Chondrocyte (in vitro differentiated cells): ENCODE measurements around the gene THSD4. TPM values are rescaled to one million over a fixed set of nuclear protein-coding genes. Genes with fewer than 3 reads are reported as not detected.

Experiments
- DNase-seq: peaks from one replicate; pipeline ENCODE4 v3.0.0; 2021; ENCODE audit warnings: mixed read lengths, low spot score
- H3K27ac Mint-ChIP-seq: one replicate; pipeline ENCODE4 v1.8.0; 2021; ENCODE audit warnings: mild to moderate bottlenecking, moderate library complexity, mixed read lengths; ENCODE audit not compliant: unreplicated experiment
- H3K27me3 Mint-ChIP-seq: 2 replicates; pipeline ENCODE4 v1.8.0; 2021; ENCODE audit warnings: low read depth, mixed read lengths
- H3K36me3 Mint-ChIP-seq: 2 replicates; pipeline ENCODE4 v1.8.0; 2021; ENCODE audit warnings: low read depth, mixed read lengths
- H3K4me1 Mint-ChIP-seq: 2 replicates; pipeline ENCODE4 v1.8.0; 2021; ENCODE audit warnings: low read depth, mild to moderate bottlenecking, mixed read lengths
- H3K4me3 Mint-ChIP-seq: one replicate; pipeline ENCODE4 v1.8.0; 2021; ENCODE audit warnings: mild to moderate bottlenecking, moderate library complexity, mixed read lengths; ENCODE audit not compliant: unreplicated experiment
- H3K9me3 Mint-ChIP-seq: 2 replicates; pipeline ENCODE4 v1.8.0; 2021; ENCODE audit warnings: low read depth, mixed read lengths
- CTCF ChIP-seq: fragments of 200-600 bp; sonication (generic); IDR thresholded peaks from 2 replicates; pipeline ENCODE4 v1.5.0; 2021; ENCODE audit warnings: antibody characterized with exemption, mild to moderate bottlenecking, moderate library complexity
- total RNA-seq: library from RNA; stranded (reverse); gene quantifications from 3 replicates; pipeline ENCODE4 v1.2.1, GENCODE V29; 2021

THSD4 gene
- total RNA-seq, 1 donor from 2014 or later, result 3.4 TPM

DNA sequence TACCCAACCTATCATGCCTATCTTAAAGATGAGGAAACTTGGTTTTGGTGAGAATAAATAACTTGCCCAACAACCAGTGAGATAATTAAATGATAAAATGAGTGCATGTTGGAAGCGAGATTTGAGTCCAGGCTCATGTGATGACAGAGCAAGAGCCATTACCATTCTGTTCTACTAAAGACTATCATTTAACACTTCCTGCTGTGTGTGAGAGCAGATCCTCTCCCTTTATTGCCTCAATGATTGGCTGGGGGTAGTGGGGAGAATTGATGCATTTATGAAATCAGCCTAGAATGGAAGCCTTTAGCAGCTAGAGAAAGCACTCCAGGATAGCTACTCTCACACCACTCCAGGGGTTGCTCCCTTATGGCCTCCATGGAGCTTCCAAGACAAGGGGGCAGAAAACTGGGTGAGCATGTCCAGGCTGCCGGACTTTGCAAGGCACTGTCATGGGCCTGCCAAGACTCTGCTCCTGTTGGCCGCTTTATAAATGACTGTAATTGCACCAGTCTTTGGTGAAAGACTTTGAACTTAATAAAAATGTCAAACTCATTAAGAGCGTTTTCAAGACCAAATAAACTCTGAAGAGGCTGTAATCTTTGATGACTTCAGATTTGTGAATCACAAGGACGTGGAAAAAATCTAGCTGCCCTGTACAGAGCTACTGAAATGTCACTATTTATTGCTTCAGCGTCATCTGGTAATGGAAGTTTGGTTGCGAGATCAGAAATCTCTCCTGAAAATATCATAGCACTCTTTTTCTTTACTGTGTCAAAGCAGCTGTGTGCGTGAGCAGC is 486.0 kb downstream of the THSD4 start:
- no peak for DNase-seq
- Mint-ChIP-seq H3K27ac (no peak overlapping the region), H3K36me3 (peaks cover 8% of the 10 kb centered on the region), H3K9me3 (peaks cover 15% of the 10 kb centered on the region), H3K27me3 (peaks cover 4% of the 10 kb centered on the region), H3K4me3 (no peak overlapping the region), H3K4me1 (peaks cover 13% of the 10 kb centered on the region)
- TF ChIP-seq CTCF, result no peak

GRCh38 chr15:71603379-71603778 is 488.1 kb downstream of the THSD4 start:
- Mint-ChIP-seq H3K9me3 (peaks cover 15% of the 10 kb centered on the region), H3K4me1 (no peaks in the 10 kb centered on the region)

GRCh38 chr15:71607383-71607782 is 492.1 kb downstream of the THSD4 start:
- peaks cover 8% of the 10 kb centered on the region for H3K36me3 Mint-ChIP-seq
- H3K9me3 Mint-ChIP-seq, result peaks cover 15% of the 10 kb centered on the region
- TF ChIP-seq CTCF, result no peak
- H3K27me3 Mint-ChIP-seq, result peaks cover 3% of the 10 kb centered on the region
- peaks cover 3% of the 10 kb centered on the region for H3K4me1 Mint-ChIP-seq
- no peak overlapping the region for H3K27ac Mint-ChIP-seq
- no peak for DNase-seq
- H3K4me3 Mint-ChIP-seq, result no peak overlapping the region

More at GRCh38 chr15:71603379-71603778, 488.1 kb downstream of the THSD4 start:
- H3K36me3 Mint-ChIP-seq, result peaks cover 8% of the 10 kb centered on the region
- peaks cover 4% of the 10 kb centered on the region for H3K27me3 Mint-ChIP-seq
- no peak overlapping the region for H3K4me3 Mint-ChIP-seq
- no peak for DNase-seq
- TF ChIP-seq CTCF, result no peak
- no peak overlapping the region for H3K27ac Mint-ChIP-seq

GRCh38 chr15:71610728-71611552 is 495.7 kb downstream of the THSD4 start:
- H3K27me3 Mint-ChIP-seq, result peaks cover 6% of the 10 kb centered on the region
- no peak for DNase-seq
- peaks cover 3% of the 10 kb centered on the region for H3K4me1 Mint-ChIP-seq
- H3K36me3 Mint-ChIP-seq, result no peaks in the 10 kb centered on the region
- TF ChIP-seq CTCF, result no peak
- H3K9me3 Mint-ChIP-seq, result no peaks in the 10 kb centered on the region
- no peak overlapping the region for H3K4me3 Mint-ChIP-seq
- H3K27ac Mint-ChIP-seq, result no peak overlapping the region
